Mesendoderm (in vitro differentiated cells): ENCODE results near the gene LRBA.

Source experiments
- DNase-seq: peaks from one replicate; pipeline ENCODE4 v3.0.0; 2013
- H2AK5ac ChIP-seq: 2 replicates; pipeline ENCODE4 v1.6.1; 2013; ENCODE audit warnings: low read length, inconsistent platforms
- H2BK120ac ChIP-seq: 2 replicates; pipeline ENCODE4 v1.6.1; 2013; ENCODE audit warnings: low read depth, mild to moderate bottlenecking, low read length, moderate library complexity, mixed read lengths
- H2BK15ac ChIP-seq: replicated peaks from 2 replicates; pipeline ENCODE4 v1.6.1; 2013; ENCODE audit warnings: low read depth, mild to moderate bottlenecking, moderate library complexity
- H2BK5ac ChIP-seq: 2 replicates; pipeline ENCODE4 v1.6.1; 2013; ENCODE audit warnings: low read length, inconsistent platforms
- H3K18ac ChIP-seq: 2 replicates; pipeline ENCODE4 v1.6.1; 2013; ENCODE audit warnings: mild to moderate bottlenecking, low read length, mixed read lengths
- H3K23ac ChIP-seq: one replicate; pipeline ENCODE4 v1.6.1; 2013; ENCODE audit warnings: low read length
- H3K27ac ChIP-seq: 2 replicates; pipeline ENCODE4 v1.5.1; 2013; ENCODE audit warnings: low read depth, mild to moderate bottlenecking, inconsistent platforms, low read length, moderate library complexity
- H3K27me3 ChIP-seq: 2 replicates; pipeline ENCODE4 v1.6.1; 2013; ENCODE audit warnings: low read length, control low read depth, mild to moderate bottlenecking, inconsistent platforms; ENCODE audit not compliant: insufficient read depth, poor library complexity
- H3K36me3 ChIP-seq: 2 replicates; pipeline ENCODE4 v1.6.1; 2013; ENCODE audit warnings: low read length, inconsistent platforms; ENCODE audit not compliant: control insufficient read depth, insufficient read depth
- H3K4ac ChIP-seq: one replicate; pipeline ENCODE4 v1.6.1; 2013; ENCODE audit warnings: low read depth, mild to moderate bottlenecking, low read length, moderate library complexity
- H3K4me1 ChIP-seq: 2 replicates; pipeline ENCODE4 v1.6.1; 2013; ENCODE audit warnings: low read depth, low read length, inconsistent platforms; ENCODE audit not compliant: control insufficient read depth
- H3K4me2 ChIP-seq: 2 replicates; pipeline ENCODE4 v1.6.1; 2013; ENCODE audit warnings: low read length
- H3K4me3 ChIP-seq: 2 replicates; pipeline ENCODE4 v1.5.1; 2013; ENCODE audit warnings: mild to moderate bottlenecking, low read length
- H3K56ac ChIP-seq: one replicate; pipeline ENCODE4 v1.6.1; 2013; ENCODE audit warnings: low read length
- H3K79me1 ChIP-seq: 2 replicates; pipeline ENCODE4 v1.6.1; 2013; ENCODE audit warnings: low read length, inconsistent platforms
- H3K79me2 ChIP-seq: 2 replicates; pipeline ENCODE4 v1.6.1; 2013; ENCODE audit warnings: mild to moderate bottlenecking, low read length; ENCODE audit not compliant: control insufficient read depth, insufficient read depth
- H3K9ac ChIP-seq: 2 replicates; pipeline ENCODE4 v1.6.1; 2013; ENCODE audit warnings: low read length, inconsistent platforms
- H4K5ac ChIP-seq: one replicate; pipeline ENCODE4 v1.6.1; 2013; ENCODE audit warnings: low read length
- H4K8ac ChIP-seq: one replicate; pipeline ENCODE4 v1.6.1; 2013; ENCODE audit warnings: low read depth, mild to moderate bottlenecking, control low read depth, low read length, moderate library complexity
- WGBS: extraction: QIAGEN DNeasy Blood & Tissue Kit; methylation state at CpG from one replicate; pipeline ENCODE4 v1.1.7; 2013; ENCODE audit warnings: low lambda C conversion rate, missing lambda C conversion rate; ENCODE audit not compliant: insufficient coverage; ENCODE audit errors: extremely low coverage; 5-methylcytosine and 5-hydroxymethylcytosine counted together

Gene LRBA

DNA sequence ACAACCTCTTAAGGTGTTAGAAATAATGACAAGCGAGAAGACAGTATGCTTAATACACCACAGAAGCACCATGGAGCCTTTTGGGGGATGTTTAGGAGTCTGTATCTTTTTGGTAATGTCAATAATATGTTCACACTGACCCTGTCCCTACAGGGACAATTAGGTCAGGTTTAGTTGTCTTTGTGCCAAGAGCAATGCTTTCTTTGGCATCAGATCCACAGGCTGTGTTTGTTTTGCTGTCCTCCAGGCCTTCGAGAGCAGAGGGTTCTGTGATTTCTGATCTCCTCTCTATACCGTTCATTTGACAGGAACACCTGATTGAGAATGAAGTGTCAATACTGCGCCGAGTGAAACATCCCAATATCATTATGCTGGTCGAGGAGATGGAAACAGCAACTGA lies 783.1 kb downstream of the LRBA start:
- Histone ChIP-seq H3K4ac (no peak overlapping the region), H3K27ac (no peak overlapping the region), H3K18ac (no peak overlapping the region), H3K56ac (no peak overlapping the region), H2BK5ac (no peak overlapping the region), H3K79me1 (no peaks in the 10 kb centered on the region), H3K4me1 (no peaks in the 10 kb centered on the region), H3K4me2 (no peak overlapping the region), H2BK15ac (no peak overlapping the region), H2AK5ac (no peak overlapping the region), H3K27me3 (no peaks in the 10 kb centered on the region), H3K79me2 (no peaks in the 10 kb centered on the region), H3K4me3 (no peak overlapping the region), H4K8ac (no peak overlapping the region), H3K9ac (no peak overlapping the region), H2BK120ac (no peak overlapping the region), H4K5ac (no peak overlapping the region), H3K36me3 (no peaks in the 10 kb centered on the region), H3K23ac (no peak overlapping the region)
- WGBS: no CpG with 5 or more reads among the region's 6 CpGs
- DNase-seq: no peak

DNA sequence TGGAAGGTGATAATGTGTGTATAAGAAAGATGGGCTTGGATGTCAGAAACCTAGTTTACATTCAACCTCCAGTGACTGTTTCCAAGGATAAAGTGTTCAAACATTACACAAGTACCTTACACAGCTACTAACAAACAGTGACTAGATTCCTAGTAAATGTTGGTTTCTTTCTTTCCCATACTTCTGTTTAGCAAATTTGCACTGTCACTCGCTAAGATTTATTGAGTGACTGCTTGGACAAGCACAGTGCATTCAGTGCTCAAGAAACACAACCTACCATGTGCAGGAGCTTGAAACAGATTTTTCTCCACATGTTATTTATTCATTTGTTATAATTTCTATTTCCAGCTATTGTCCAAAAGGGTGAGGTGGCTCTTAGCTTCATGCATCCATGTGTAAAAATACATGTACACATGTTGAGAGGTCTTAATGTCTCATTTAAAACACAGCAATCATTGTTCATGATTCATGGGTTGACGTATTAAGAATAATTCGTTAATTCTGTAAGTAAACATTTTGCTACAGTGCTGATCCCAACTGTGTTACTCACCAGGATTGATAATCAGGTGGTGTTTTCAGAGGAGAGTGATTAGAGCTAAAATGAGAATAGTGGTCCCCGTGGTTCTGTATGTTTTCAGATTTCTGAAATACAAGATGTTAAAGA lies 783.8 kb downstream of the LRBA start:
- no peaks in the 10 kb centered on the region for H3K79me1 ChIP-seq
- no peak overlapping the region for H3K9ac ChIP-seq
- H3K56ac ChIP-seq: no peak overlapping the region
- H2AK5ac ChIP-seq: no peak overlapping the region
- H3K4me3 ChIP-seq: no peak overlapping the region
- no peak overlapping the region for H3K4me2 ChIP-seq
- H2BK5ac ChIP-seq: no peak overlapping the region
- H3K36me3 ChIP-seq: no peaks in the 10 kb centered on the region
- no peak overlapping the region for H4K5ac ChIP-seq
- no CpG with 5 or more reads among the region's 4 CpGs for WGBS
- H3K4ac ChIP-seq: no peak overlapping the region
- H3K23ac ChIP-seq: no peak overlapping the region
- no peaks in the 10 kb centered on the region for H3K4me1 ChIP-seq
- no peak overlapping the region for H3K27ac ChIP-seq
- H4K8ac ChIP-seq: no peak overlapping the region
- H3K18ac ChIP-seq: no peak overlapping the region
- DNase-seq: no peak
- no peaks in the 10 kb centered on the region for H3K79me2 ChIP-seq
- no peaks in the 10 kb centered on the region for H3K27me3 ChIP-seq
- H2BK15ac ChIP-seq: no peak overlapping the region
- H2BK120ac ChIP-seq: no peak overlapping the region

DNA sequence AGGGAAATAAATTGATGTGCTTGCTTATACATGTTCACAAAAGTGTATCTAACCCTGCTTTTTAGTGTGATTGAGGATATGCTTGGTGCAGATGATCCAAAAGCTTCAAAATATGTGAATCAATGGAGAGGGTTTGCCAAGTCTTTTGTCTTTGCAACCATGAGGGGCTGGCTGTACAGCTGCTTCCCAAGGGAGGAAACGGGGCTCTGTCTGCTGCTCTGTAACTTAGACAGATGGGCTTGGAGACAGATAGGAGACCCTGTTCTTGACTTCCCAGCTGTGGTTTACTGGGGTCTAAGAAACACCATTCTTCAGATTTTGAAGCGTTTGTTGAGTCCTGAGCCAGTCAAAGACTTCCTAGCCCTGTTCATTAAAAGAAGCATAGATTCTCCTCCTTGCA lies 784.5 kb downstream of the LRBA start:
- H3K4me2 ChIP-seq: no peak overlapping the region
- no peaks in the 10 kb centered on the region for H3K27me3 ChIP-seq
- no peak overlapping the region for H3K4me3 ChIP-seq
- H3K4me1 ChIP-seq: no peaks in the 10 kb centered on the region
- H3K56ac ChIP-seq: no peak overlapping the region
- WGBS: no CpG with 5 or more reads among the region's 2 CpGs
- H2BK5ac ChIP-seq: no peak overlapping the region
- no peak overlapping the region for H2BK120ac ChIP-seq
- H3K79me1 ChIP-seq: no peaks in the 10 kb centered on the region
- H3K27ac ChIP-seq: no peak overlapping the region
- H3K36me3 ChIP-seq: no peaks in the 10 kb centered on the region
- H3K18ac ChIP-seq: no peak overlapping the region
- no peak overlapping the region for H2BK15ac ChIP-seq
- H3K79me2 ChIP-seq: no peaks in the 10 kb centered on the region
- DNase-seq: no peak
- H4K5ac ChIP-seq: no peak overlapping the region
- no peak overlapping the region for H4K8ac ChIP-seq
- no peak overlapping the region for H3K23ac ChIP-seq
- no peak overlapping the region for H3K4ac ChIP-seq
- H2AK5ac ChIP-seq: no peak overlapping the region
- H3K9ac ChIP-seq: no peak overlapping the region

DNA sequence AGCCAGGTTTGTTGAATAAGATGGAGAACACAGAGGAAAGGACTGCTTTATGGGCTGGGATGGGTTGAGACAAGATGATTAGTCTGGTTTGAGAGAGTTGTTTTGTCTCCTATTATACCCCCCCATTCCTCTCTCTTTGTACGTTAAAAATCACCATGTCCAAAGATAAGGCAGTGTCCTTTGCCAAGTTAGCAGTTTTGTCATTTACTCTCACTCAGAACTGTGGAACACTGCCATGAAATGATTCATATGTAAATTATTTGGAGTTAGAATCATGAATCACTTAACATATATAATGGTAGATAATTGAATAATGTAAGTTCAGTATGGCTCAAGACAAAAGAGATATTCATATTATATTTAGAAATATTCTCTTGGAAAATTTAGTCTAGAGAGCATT lies 785.6 kb downstream of the LRBA start:
- H3K27me3 ChIP-seq: no peaks in the 10 kb centered on the region
- no peak overlapping the region for H2BK120ac ChIP-seq
- no peak overlapping the region for H3K4me2 ChIP-seq
- H3K36me3 ChIP-seq: no peaks in the 10 kb centered on the region
- H3K79me1 ChIP-seq: no peaks in the 10 kb centered on the region
- no CpG with 5 or more reads among the region's 1 CpG for whole genome bisulfite sequencing
- no peak overlapping the region for H3K18ac ChIP-seq
- H3K56ac ChIP-seq: no peak overlapping the region
- H2BK5ac ChIP-seq: no peak overlapping the region
- no peak overlapping the region for H4K8ac ChIP-seq
- H3K4ac ChIP-seq: no peak overlapping the region
- H3K23ac ChIP-seq: no peak overlapping the region
- no peaks in the 10 kb centered on the region for H3K79me2 ChIP-seq
- H3K9ac ChIP-seq: no peak overlapping the region
- H2BK15ac ChIP-seq: no peak overlapping the region
- H2AK5ac ChIP-seq: no peak overlapping the region
- H3K4me3 ChIP-seq: no peak overlapping the region
- H3K4me1 ChIP-seq: no peaks in the 10 kb centered on the region
- DNase-seq: no peak
- H3K27ac ChIP-seq: no peak overlapping the region
- H4K5ac ChIP-seq: no peak overlapping the region

DNA sequence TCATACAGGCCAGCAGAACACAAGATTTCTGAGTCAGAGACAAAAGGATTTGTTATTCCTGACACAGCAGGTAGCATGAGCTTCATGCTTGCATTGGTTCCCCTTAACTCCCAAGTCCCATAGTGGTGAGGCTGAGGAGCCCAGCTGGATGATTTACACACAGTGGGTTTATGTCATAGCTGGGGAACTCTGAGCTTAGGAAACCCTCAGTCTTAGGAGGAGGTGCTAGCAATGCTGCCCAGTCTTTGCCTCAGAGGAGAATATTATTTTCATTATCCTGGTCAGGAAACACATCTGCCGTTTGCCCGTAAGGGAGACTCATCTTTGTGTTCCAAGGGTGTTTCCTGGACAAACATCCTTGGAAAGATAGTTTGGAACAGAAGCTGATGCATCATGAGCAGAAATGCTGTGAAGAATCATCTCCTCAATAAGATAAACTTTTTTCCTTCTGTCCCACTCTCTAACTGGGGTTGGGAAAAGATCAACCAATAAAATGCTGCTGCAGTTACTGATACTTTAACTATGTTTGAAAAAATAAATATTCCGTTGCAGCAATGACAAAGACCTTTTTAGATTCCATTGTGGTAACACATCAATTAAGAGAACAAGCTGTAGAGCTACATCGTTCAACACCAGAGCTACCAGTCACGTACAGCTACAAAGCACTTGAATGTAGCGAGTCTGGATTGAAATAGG lies 790.0 kb downstream of the LRBA start:
- no peaks in the 10 kb centered on the region for H3K79me2 ChIP-seq
- H3K4me1 ChIP-seq: no peaks in the 10 kb centered on the region
- no peak overlapping the region for H3K4me3 ChIP-seq
- no peaks in the 10 kb centered on the region for H3K27me3 ChIP-seq
- H3K56ac ChIP-seq: no peak overlapping the region
- H2BK120ac ChIP-seq: no peak overlapping the region
- no peak overlapping the region for H3K23ac ChIP-seq
- no peak overlapping the region for H3K9ac ChIP-seq
- H3K27ac ChIP-seq: no peak overlapping the region
- no peak overlapping the region for H2BK5ac ChIP-seq
- peak; percentile 94 for DNase-seq
- no peak overlapping the region for H2BK15ac ChIP-seq
- WGBS: no CpG with 5 or more reads among the region's 6 CpGs
- H3K4ac ChIP-seq: no peak overlapping the region
- H3K36me3 ChIP-seq: no peaks in the 10 kb centered on the region
- no peak overlapping the region for H4K8ac ChIP-seq
- H3K4me2 ChIP-seq: no peak overlapping the region
- no peak overlapping the region for H3K18ac ChIP-seq
- H3K79me1 ChIP-seq: no peaks in the 10 kb centered on the region
- H4K5ac ChIP-seq: no peak overlapping the region
- no peak overlapping the region for H2AK5ac ChIP-seq

DNA sequence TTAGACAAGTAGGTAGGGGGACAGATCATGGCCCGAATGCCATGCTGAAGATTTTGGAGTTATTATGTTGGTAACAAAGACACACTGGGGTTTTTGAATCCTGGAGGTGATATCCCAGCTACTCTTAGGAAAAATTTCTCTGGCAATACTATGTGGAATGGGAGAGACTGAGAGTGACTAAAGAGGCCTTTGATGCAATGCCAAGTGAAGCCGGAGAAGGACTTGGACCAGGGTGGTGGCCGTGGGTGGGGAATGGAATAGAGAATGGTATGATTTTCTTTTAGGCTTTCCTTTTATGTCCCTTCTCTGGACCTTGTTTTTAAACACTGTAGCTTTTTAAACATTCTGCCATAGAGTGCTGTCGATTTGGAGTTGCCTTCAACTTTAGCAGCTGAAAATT lies 795.2 kb downstream of the LRBA start:
- Histone ChIP-seq H4K5ac (no peak overlapping the region), H3K4ac (no peak overlapping the region), H3K27ac (no peak overlapping the region), H3K18ac (no peak overlapping the region), H3K4me2 (no peak overlapping the region), H2BK120ac (no peak overlapping the region), H3K4me1 (no peaks in the 10 kb centered on the region), H3K56ac (no peak overlapping the region), H3K36me3 (no peaks in the 10 kb centered on the region), H3K23ac (no peak overlapping the region), H3K79me2 (no peaks in the 10 kb centered on the region), H3K9ac (no peak overlapping the region), H2BK5ac (no peak overlapping the region), H3K79me1 (no peaks in the 10 kb centered on the region), H2AK5ac (no peak overlapping the region), H3K4me3 (no peak overlapping the region), H3K27me3 (no peaks in the 10 kb centered on the region), H4K8ac (no peak overlapping the region), H2BK15ac (no peak overlapping the region)
- no peak for DNase-seq
- WGBS: no CpG with 5 or more reads among the region's 4 CpGs
